H1 (cell line): ENCODE results near the gene PPFIA4. TPM values are rescaled to one million over a fixed set of nuclear protein-coding genes. Genes with fewer than 3 reads are reported as not detected.

Source experiments
- CTCF ChIA-PET: fragments of 300-600 bp; sonication (Branson Sonifier 250); formaldehyde crosslinking; loops from one replicate; lab custom pipeline; 2021; ENCODE audit not compliant: partially characterized antibody; lab: Charles Lee
- POLR2A ChIA-PET: fragments of 300-600 bp; sonication (Branson Sonifier 250); formaldehyde crosslinking; loops from one replicate; lab custom pipeline; 2021; ENCODE audit warnings: inconsistent platforms; ENCODE audit not compliant: partially characterized antibody; lab: Charles Lee
- DNase-seq, 2 experiments: peaks; one replicate each; pipeline versions ENCODE4 v3.0.0 to v3.0.0-alpha.2; 2010 to 2022; ENCODE audit warnings: low spot score in 2 of 2, low read depth in 1 of 2, mixed read lengths in 1 of 2
- FAIRE-seq: peaks from 2 replicates; lab custom pipeline; 2011; peaks lifted over from hg19 to GRCh38; lab: Jason Lieb, UNC
- H2AFZ ChIP-seq: 2 replicates; pipeline ENCODE4 v1.8.1; 2012; ENCODE audit warnings: low read length, inconsistent platforms
- H2AK5ac ChIP-seq: 2 replicates; pipeline ENCODE4 v1.6.1; 2013; ENCODE audit warnings: low read depth, low read length
- H2BK120ac ChIP-seq: replicated peaks from 2 replicates; pipeline ENCODE3; 2013; ENCODE audit warnings: low read depth, low read length, inconsistent platforms
- H2BK12ac ChIP-seq: 2 replicates; pipeline ENCODE4 v1.6.1; 2013; ENCODE audit warnings: low read depth, low read length
- H2BK15ac ChIP-seq: 2 replicates; pipeline ENCODE4 v1.6.1; 2013; ENCODE audit warnings: low read length
- H2BK20ac ChIP-seq: 2 replicates; pipeline ENCODE4 v1.6.1; 2013; ENCODE audit warnings: low read length
- H2BK5ac ChIP-seq: 2 replicates; pipeline ENCODE4 v1.6.1; 2013; ENCODE audit warnings: low read depth, low read length
- H3K14ac ChIP-seq: 2 replicates; pipeline ENCODE4 v1.6.1; 2013; ENCODE audit warnings: inconsistent platforms; ENCODE audit not compliant: insufficient read length
- H3K18ac ChIP-seq: 2 replicates; pipeline ENCODE4 v1.6.1; 2013; ENCODE audit warnings: low read length; ENCODE audit errors: extremely low read depth
- H3K23ac ChIP-seq: 2 replicates; pipeline ENCODE4 v1.6.1; 2013; ENCODE audit warnings: inconsistent platforms; ENCODE audit not compliant: insufficient read length
- H3K23me2 ChIP-seq: 2 replicates; pipeline ENCODE4 v1.6.1; 2013; ENCODE audit warnings: low read depth, low read length
- H3K27ac ChIP-seq: 2 replicates; pipeline ENCODE4 v1.6.1; 2011; ENCODE audit warnings: low read depth, low read length, inconsistent platforms
- H3K27me3 ChIP-seq, 4 experiments: replicated peaks in 1 of 4; 1 replicate in 1 of 4; 2 replicates in 3 of 4; pipeline versions ENCODE4 v1.6.1 to v1.8.1; 2011 to 2013; ENCODE audit warnings: low read length in 3 of 4, mild to moderate bottlenecking in 3 of 4, inconsistent platforms in 2 of 4, mixed read lengths in 2 of 4, moderate library complexity in 1 of 4; ENCODE audit not compliant: control insufficient read depth in 3 of 4, insufficient read depth in 3 of 4; ENCODE audit errors: extremely low read depth in 1 of 4
- H3K36me3 ChIP-seq, 4 experiments: 2 replicates each; pipeline versions ENCODE4 v1.6.1 to v1.8.1; 2011 to 2013; ENCODE audit warnings: mild to moderate bottlenecking in 4 of 4, low read length in 3 of 4, moderate library complexity in 2 of 4, control low read depth in 1 of 4, inconsistent platforms in 1 of 4; ENCODE audit not compliant: insufficient read depth in 4 of 4, control insufficient read depth in 2 of 4
- H3K4ac ChIP-seq: replicated peaks from 2 replicates; pipeline ENCODE3; 2013; ENCODE audit warnings: low read length, low read depth, mixed read lengths, inconsistent platforms; ENCODE audit not compliant: insufficient read length
- H3K4me1 ChIP-seq, 4 experiments: replicated peaks in 1 of 4; 1 replicate in 1 of 4; 2 replicates in 3 of 4; pipeline versions ENCODE4 v1.6.1 to v1.8.1; 2011 to 2013; ENCODE audit warnings: low read length in 3 of 4, inconsistent platforms in 2 of 4, mixed read lengths in 1 of 4; ENCODE audit not compliant: insufficient read depth in 4 of 4, control insufficient read depth in 3 of 4
- H3K4me2 ChIP-seq, 2 experiments: 2 replicates each; pipeline versions ENCODE4 v1.6.1 to v1.8.1; 2011 to 2013; ENCODE audit warnings: low read depth in 2 of 2, low read length in 2 of 2, control low read depth in 1 of 2, inconsistent platforms in 1 of 2, mild to moderate bottlenecking in 1 of 2; ENCODE audit not compliant: insufficient read depth in 1 of 2
- H3K4me3 ChIP-seq, 4 experiments: fragments of 200-600, 300-600 bp in 1 of 4; sonication (generic), shearing (Covaris generic), sonication (Bioruptor Twin) in 1 of 4; 2 replicates each; pipeline versions ENCODE4 v1.5.1 to v1.8.1; 2011 to 2016; ENCODE audit warnings: low read length in 4 of 4, low read depth in 3 of 4, control low read depth in 2 of 4, inconsistent platforms in 2 of 4, mild to moderate bottlenecking in 2 of 4, mixed read lengths in 1 of 4, moderate library complexity in 1 of 4; ENCODE audit not compliant: insufficient read depth in 2 of 4; ENCODE audit errors: extremely low read depth in 1 of 4
- H3K56ac ChIP-seq: replicated peaks from 2 replicates; pipeline ENCODE3; 2013; ENCODE audit warnings: low read depth, mild to moderate bottlenecking, mixed read lengths, low read length, inconsistent platforms; ENCODE audit not compliant: insufficient read length
- H3K79me1 ChIP-seq: 2 replicates; pipeline ENCODE4 v1.6.1; 2013; ENCODE audit warnings: low read depth, low read length, control low read depth
- H3K79me2 ChIP-seq, 2 experiments: 2 replicates each; pipeline versions ENCODE4 v1.6.1 to v1.8.1; 2012 to 2013; ENCODE audit warnings: low read length in 2 of 2, mild to moderate bottlenecking in 2 of 2, inconsistent platforms in 1 of 2; ENCODE audit not compliant: insufficient read depth in 2 of 2, control insufficient read depth in 1 of 2
- H3K9ac ChIP-seq, 4 experiments: replicated peaks in 1 of 4; 1 replicate in 1 of 4; 2 replicates in 3 of 4; pipeline versions ENCODE4 v1.6.1 to v1.8.1; 2011 to 2013; ENCODE audit warnings: low read depth in 3 of 4, low read length in 3 of 4, control low read depth in 2 of 4, mild to moderate bottlenecking in 2 of 4, moderate library complexity in 2 of 4, inconsistent platforms in 1 of 4; ENCODE audit errors: extremely low read depth in 1 of 4
- H3K9me3 ChIP-seq, 2 experiments: 2 replicates each; pipeline versions ENCODE4 v1.6.1 to v1.8.1; 2012 to 2013; ENCODE audit warnings: mild to moderate bottlenecking in 2 of 2, moderate library complexity in 2 of 2, control low read depth in 1 of 2, inconsistent platforms in 1 of 2, low read depth in 1 of 2, low read length in 1 of 2, mixed read lengths in 1 of 2; ENCODE audit not compliant: insufficient read depth in 2 of 2
- H4K20me1 ChIP-seq, 2 experiments: replicated peaks in 1 of 2; 2 replicates each; pipeline versions ENCODE3 to v1.8.1; 2011 to 2013; ENCODE audit warnings: inconsistent platforms in 2 of 2, low read length in 2 of 2, mild to moderate bottlenecking in 1 of 2; ENCODE audit not compliant: insufficient read depth in 2 of 2, control insufficient read depth in 1 of 2
- H4K5ac ChIP-seq: 2 replicates; pipeline ENCODE4 v1.6.1; 2013; ENCODE audit warnings: low read length, low read depth, mixed read lengths, inconsistent platforms; ENCODE audit not compliant: insufficient read length
- H4K8ac ChIP-seq: 2 replicates; pipeline ENCODE4 v1.8.0; 2013; ENCODE audit warnings: mild to moderate bottlenecking, moderate library complexity, low read length, inconsistent platforms; ENCODE audit not compliant: insufficient read depth; ENCODE audit errors: extremely low read depth
- H4K91ac ChIP-seq: replicated peaks from 2 replicates; pipeline ENCODE3; 2013; ENCODE audit warnings: low read length, mixed read lengths, inconsistent platforms; ENCODE audit not compliant: insufficient read length
- BCL11A ChIP-seq, 2 experiments: IDR thresholded peaks; one replicate each; pipeline ENCODE4 v1.6.1; 2011; ENCODE audit warnings: low read depth in 2 of 2, low read length in 2 of 2, mild to moderate bottlenecking in 2 of 2
- CHD2 ChIP-seq: IDR thresholded peaks from 2 replicates; pipeline ENCODE4 v1.6.1; 2012; ENCODE audit warnings: low read length, improper control_type of control experiment
- MAFK ChIP-seq: IDR thresholded peaks from 2 replicates; pipeline ENCODE4 v1.6.1; 2012; ENCODE audit warnings: low read depth, mild to moderate bottlenecking, improper control_type of control experiment, low read length
- NANOG ChIP-seq: IDR thresholded peaks from 2 replicates; pipeline ENCODE4 v1.6.1; 2011; ENCODE audit warnings: low read length, low read depth, mild to moderate bottlenecking, inconsistent platforms; ENCODE audit not compliant: insufficient read depth, poor library complexity, severe bottlenecking
- TBP ChIP-seq: IDR thresholded peaks from 2 replicates; pipeline ENCODE4 v1.6.1; 2011; ENCODE audit warnings: low read depth, low read length, improper control_type of control experiment
- WGBS, 2 experiments: shearing (Covaris generic) in 1 of 2; methylation state at CpG; one replicate each; pipeline versions ENCODE4 v1.1.6 to v1.1.7; 2013 to 2015; ENCODE audit warnings: low lambda C conversion rate in 2 of 2, mixed read lengths in 2 of 2, inconsistent platforms in 1 of 2, low coverage in 1 of 2, missing lambda C conversion rate in 1 of 2; ENCODE audit not compliant: insufficient replicate concordance in 2 of 2, insufficient coverage in 1 of 2, insufficient read length in 1 of 2; ENCODE audit errors: extremely low coverage in 1 of 2, missing lambda C conversion rate in 1 of 2; 5-methylcytosine and 5-hydroxymethylcytosine counted together
- polyA plus RNA-seq, 7 experiments: library from polyadenylated mRNA; depleted of rRNA in 3 of 7; stranded (reverse) in 5 of 7; unstranded in 2 of 7; fragments of >200 nt in 5 of 7; fragments of 200-250 nt in 2 of 7; gene quantifications; 1 replicate in 5 of 7; 2 replicates in 1 of 7; 4 replicates in 1 of 7; pipeline versions ENCODE4 v1.2.1 to v1.2.3, GENCODE V29; 2011 to 2013; ENCODE audit warnings: missing spikeins in 2 of 7, mixed read lengths in 2 of 7
- total RNA-seq: library from RNA; stranded (reverse); fragmentation: NEBNext Ultra II Directional; extraction: Animal tissue kit (Norgen Biotek cat#: 25700); gene quantifications from 2 replicates; pipeline ENCODE4 v1.2.1, GENCODE V29; 2021

PPFIA4 gene
- total and polyA plus RNA-seq, 2 of the 8 experiments (the other 6 are each of a cell fraction or from before 2014, with no cell fraction given): 9.0 to 9.9 TPM

DNA sequence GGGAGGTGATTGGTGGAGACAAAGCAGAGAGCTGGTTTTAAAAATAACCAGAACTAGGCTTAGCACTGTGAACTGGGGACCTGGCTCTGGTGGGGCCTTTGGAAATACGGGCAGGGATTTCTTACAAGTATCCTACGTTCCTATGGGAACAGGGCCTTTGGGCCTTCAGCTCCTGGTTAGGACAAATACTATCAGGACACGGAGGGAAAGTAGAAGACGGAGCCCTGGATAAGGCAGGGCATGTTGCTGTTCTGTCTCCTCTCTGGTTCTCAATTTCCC lies 64.8 kb downstream of the PPFIA4 start:
- H3K23ac ChIP-seq: no peak overlapping the region
- ChIA-PET POLR2A (interaction anchor here (1.4 kb wide), 1 partner anchor 15 kb away, joined by 3 read pairs; no protein-coding TSS in a partner anchor), CTCF (interaction anchor here (0.6 to 16.4 kb wide), 4 partner anchors 28 to 1958 kb away, joined by 3 to 275 read pairs (median 9); partner anchors contain the start of gene ADORA1)
- no peak overlapping the region for H2BK5ac ChIP-seq
- no peaks in the 10 kb centered on the region for H3K79me1 ChIP-seq
- peaks cover 0 to 3% (median 0%) of the 10 kb centered on the region in 4 experiments; a peak in 1 of 7 replicates for H3K4me1 ChIP-seq
- no peaks in the 10 kb centered on the region for H3K36me3 ChIP-seq
- H3K9ac ChIP-seq: no peak overlapping the region
- no peak overlapping the region for H3K27ac ChIP-seq
- no peak overlapping the region for H2BK20ac ChIP-seq
- no peak overlapping the region for H2BK12ac ChIP-seq
- H3K4me2 ChIP-seq: no peak overlapping the region
- WGBS, 2 experiments: 82% methylated on average over 4 of the region's 4 CpGs; no CpG with 5 or more reads in 1 of the 2 experiments
- H2BK120ac ChIP-seq: no peak overlapping the region
- TF ChIP-seq BCL11A (IDR thresholded peaks at IDR 0.05; ENCODE audit: low read depth in 2 of 2, low read length in 2 of 2): no peak
- TF ChIP-seq MAFK: no peak
- TF ChIP-seq NANOG: no peak
- no peak for TF ChIP-seq CHD2
- no peak for TF ChIP-seq TBP
- no peaks in the 10 kb centered on the region for H3K79me2 ChIP-seq
- peaks cover 3 to 16% of the 10 kb centered on the region in 2 experiments; a peak in 2 of 4 replicates for H3K9me3 ChIP-seq
- H3K4ac ChIP-seq: no peak overlapping the region
- no peak overlapping the region for H4K91ac ChIP-seq
- H4K20me1 ChIP-seq: no peaks in the 10 kb centered on the region
- no peak overlapping the region for H3K18ac ChIP-seq
- no peak for DNase-seq
- H3K23me2 ChIP-seq: peaks cover 1% of the 10 kb centered on the region; the same call in 1 of the 2 replicates
- no peak overlapping the region for H2AK5ac ChIP-seq
- H3K4me3 ChIP-seq: no peak overlapping the region
- 0 out of 7 replicates have a peak, but pooled peaks cover 0 to 2% (median 0%) of the 10 kb centered on the region in 4 experiments for H3K27me3 ChIP-seq
- no peak for FAIRE-seq
- H4K8ac ChIP-seq: no peak overlapping the region
- no peak overlapping the region for H3K14ac ChIP-seq
- H3K56ac ChIP-seq: no peak overlapping the region
- no peak overlapping the region for H2AFZ ChIP-seq
- no peak overlapping the region for H2BK15ac ChIP-seq
- no peak overlapping the region for H4K5ac ChIP-seq
